A549 (cell line): ENCODE measurements around the gene PZP. TPM values are rescaled to one million over a fixed set of nuclear protein-coding genes. Genes with fewer than 3 reads are reported as not detected.

Source experiments
- ATAC-seq, 2 experiments: fragments of 200-7000 bp in 1 of 2; fragments of >200 bp in 1 of 2; cut with Nextera tagmentation in 1 of 2; cut with Tn5 transposase in 1 of 2; 3 replicates each; pipeline versions ENCODE4 v1.8.0 to v1.9.1; 2018 to 2020; ENCODE audit warnings: mild to moderate bottlenecking in 1 of 2, moderate library complexity in 1 of 2
- CTCF ChIA-PET: fragments of 300-600 bp; sonication (Branson Sonifier 250); formaldehyde crosslinking; extraction: SDS; loops from one replicate; lab custom pipeline; 2021; ENCODE audit warnings: antibody characterized with exemption, inconsistent platforms; lab: Yijun Ruan, JAX
- POLR2A ChIA-PET: fragments of 350-600 bp; formaldehyde crosslinking; extraction: SDS; loops from one replicate; lab custom pipeline; 2021; ENCODE audit warnings: antibody characterized with exemption, inconsistent platforms; lab: Yijun Ruan, JAX
- DNase-seq, 2 experiments: peaks; one replicate each; pipeline versions ENCODE4 v3.0.0 to v3.0.0-alpha.2; 2011 to 2016; ENCODE audit warnings: low read depth in 1 of 2, low spot score in 1 of 2
- FAIRE-seq: peaks from 2 replicates; lab custom pipeline; 2011; peaks lifted over from hg19 to GRCh38; lab: Jason Lieb, UNC
- H3K27ac ChIP-seq, 2 experiments: fragments of >200 bp; sonication (Bioruptor Twin); formaldehyde crosslinking; 3 replicates each; pipeline ENCODE4 v1.5.1; 2016 to 2017
- H3K4me1 ChIP-seq: fragments of >200 bp; sonication (Bioruptor Twin); formaldehyde crosslinking; 3 replicates; pipeline ENCODE4 v1.6.1; 2016
- H3K4me2 ChIP-seq: fragments of >200 bp; sonication (Bioruptor Twin); formaldehyde crosslinking; 3 replicates; pipeline ENCODE4 v1.6.1; 2016
- H3K4me3 ChIP-seq: fragments of >200 bp; sonication (Bioruptor Twin); formaldehyde crosslinking; 3 replicates; pipeline ENCODE4 v1.5.1; 2016
- H3K9me3 ChIP-seq: fragments of >200 bp; sonication (Bioruptor Twin); formaldehyde crosslinking; 3 replicates; pipeline ENCODE4 v1.6.1; 2016
- ATOH8 ChIP-seq: fragments of 250-450 bp; sonication (Bioruptor Pico); IDR thresholded peaks from 2 replicates; pipeline ENCODE4 v1.5.0; 2020; ENCODE audit warnings: low read depth, mild to moderate bottlenecking, moderate library complexity
- BHLHE40 ChIP-seq: IDR thresholded peaks from 2 replicates; pipeline ENCODE4 v1.6.1; 2012; ENCODE audit warnings: low read depth, low read length, inconsistent platforms
- CEBPB ChIP-seq, 2 experiments: fragments of >200 bp in 1 of 2; sonication (Bioruptor Twin) in 1 of 2; formaldehyde crosslinking in 1 of 2; IDR thresholded peaks; 2 replicates each; pipeline ENCODE4 v1.6.1; 2012 to 2016
- CHD2 ChIP-seq: fragments of 150-350 bp; IDR thresholded peaks from 2 replicates; pipeline ENCODE4 v1.6.1; 2014; ENCODE audit warnings: low read length; ENCODE audit not compliant: partially characterized antibody
- CHD4 ChIP-seq: fragments of 200-600 bp; sonication (generic); IDR thresholded peaks from 2 replicates; pipeline ENCODE4 v1.6.1; 2016; ENCODE audit warnings: antibody characterized with exemption, mild to moderate bottlenecking, borderline replicate concordance
- CTCF ChIP-seq: fragments of >200 bp; sonication (Bioruptor Twin); formaldehyde crosslinking; IDR thresholded peaks from 3 replicates; pipeline ENCODE4 v1.5.1; 2016
- ELK1 ChIP-seq: fragments of 150-350 bp; IDR thresholded peaks from 2 replicates; pipeline ENCODE4 v1.6.1; 2014; ENCODE audit warnings: low read depth, mild to moderate bottlenecking, low read length
- ESRRA ChIP-seq: fragments of 150-350 bp; IDR thresholded peaks from 2 replicates; pipeline ENCODE4 v1.6.1; 2014; ENCODE audit warnings: mild to moderate bottlenecking, low read length, borderline replicate concordance
- FOSL2 ChIP-seq, 2 experiments: fragments of 450-650 bp in 1 of 2; fragments of >200 bp in 1 of 2; sonication (Bioruptor Twin) in 1 of 2; formaldehyde crosslinking; IDR thresholded peaks; 2 replicates each; pipeline versions ENCODE4 v1.5.0 to v1.6.1; 2016 to 2020; ENCODE audit warnings: mild to moderate bottlenecking in 1 of 2, moderate library complexity in 1 of 2
- FOXS1 ChIP-seq: fragments of 250-450 bp; sonication (Bioruptor Pico); IDR thresholded peaks from 2 replicates; pipeline ENCODE4 v1.5.0; 2020; ENCODE audit warnings: mild to moderate bottlenecking, moderate library complexity
- GATA3 ChIP-seq: IDR thresholded peaks from 2 replicates; pipeline ENCODE4 v1.6.1; 2012; ENCODE audit warnings: borderline replicate concordance
- HEYL ChIP-seq: fragments of 250-450 bp; sonication (Bioruptor Pico); IDR thresholded peaks from 2 replicates; pipeline ENCODE4 v1.8.0; 2021; ENCODE audit warnings: mild to moderate bottlenecking, moderate library complexity
- HMGXB4 ChIP-seq: fragments of 250-450 bp; sonication (Bioruptor Pico); IDR thresholded peaks from 2 replicates; pipeline ENCODE4 v1.5.0; 2021; ENCODE audit warnings: mild to moderate bottlenecking, moderate library complexity, borderline replicate concordance
- HOXA7 ChIP-seq: fragments of 250-450 bp; sonication (Bioruptor Pico); IDR thresholded peaks from 2 replicates; pipeline ENCODE4 v1.5.0; 2020; ENCODE audit warnings: mild to moderate bottlenecking, moderate library complexity
- HOXB5 ChIP-seq: fragments of 250-450 bp; sonication (Bioruptor Pico); IDR thresholded peaks from 2 replicates; pipeline ENCODE4 v1.5.0; 2020; ENCODE audit warnings: mild to moderate bottlenecking, moderate library complexity
- JUN ChIP-seq, 2 experiments: fragments of >200 bp; sonication (Bioruptor Twin); formaldehyde crosslinking; IDR thresholded peaks; 2 replicates in 1 of 2; 3 replicates in 1 of 2; pipeline ENCODE4 v1.6.1; 2016 to 2017
- KDM5A ChIP-seq: fragments of 200-600 bp; sonication (generic); IDR thresholded peaks from 2 replicates; pipeline ENCODE4 v1.6.1; 2016; ENCODE audit warnings: antibody characterized with exemption, mild to moderate bottlenecking
- MAFK ChIP-seq: fragments of 450-650 bp; IDR thresholded peaks from 2 replicates; pipeline ENCODE4 v1.6.1; 2014; ENCODE audit not compliant: partially characterized antibody
- MAX ChIP-seq: IDR thresholded peaks from 2 replicates; pipeline ENCODE4 v1.6.1; 2012
- MAZ ChIP-seq: fragments of 150-350 bp; IDR thresholded peaks from 2 replicates; pipeline ENCODE4 v1.6.1; 2014; ENCODE audit warnings: antibody characterized with exemption, low read depth, low read length, borderline replicate concordance
- MYC ChIP-seq: IDR thresholded peaks from 2 replicates; pipeline ENCODE4 v1.6.1; 2012; ENCODE audit warnings: mild to moderate bottlenecking, inconsistent platforms, low read length, improper control_type of control experiment, borderline replicate concordance
- NPAS2 ChIP-seq: fragments of 250-450 bp; sonication (Bioruptor Pico); IDR thresholded peaks from 2 replicates; pipeline ENCODE4 v1.8.0; 2022; ENCODE audit warnings: mild to moderate bottlenecking, moderate library complexity, borderline replicate concordance
- NR3C1 ChIP-seq: fragments of >200 bp; sonication (Bioruptor Twin); formaldehyde crosslinking; IDR thresholded peaks from 3 replicates; pipeline ENCODE4 v1.6.1; 2017
- PHF8 ChIP-seq: fragments of 200-600 bp; sonication (generic); IDR thresholded peaks from 2 replicates; pipeline ENCODE4 v1.6.1; 2016; ENCODE audit warnings: low read depth, mild to moderate bottlenecking, antibody characterized with exemption, moderate library complexity, borderline replicate concordance
- POLR2A ChIP-seq: IDR thresholded peaks from 2 replicates; pipeline ENCODE4 v1.6.1; 2012; ENCODE audit warnings: mild to moderate bottlenecking, low read length
- RFX5 ChIP-seq: fragments of 450-650 bp; IDR thresholded peaks from 2 replicates; pipeline ENCODE4 v1.7.1; 2014; ENCODE audit warnings: antibody characterized with exemption, mild to moderate bottlenecking, moderate library complexity
- RNF2 ChIP-seq: fragments of 200-600 bp; sonication (generic); IDR thresholded peaks from 2 replicates; pipeline ENCODE4 v1.6.1; 2016; ENCODE audit warnings: low read depth, mild to moderate bottlenecking, antibody characterized with exemption, moderate library complexity, borderline replicate concordance
- SMC3 ChIP-seq: fragments of >200 bp; sonication (Bioruptor Twin); formaldehyde crosslinking; IDR thresholded peaks from 3 replicates; pipeline ENCODE4 v1.6.1; 2018; ENCODE audit warnings: inconsistent platforms
- TFCP2L1 ChIP-seq: fragments of 250-450 bp; sonication (Bioruptor Pico); IDR thresholded peaks from 2 replicates; pipeline ENCODE4 v1.5.0; 2021; ENCODE audit warnings: mild to moderate bottlenecking
- TP53 ChIP-seq: fragments of 250-450 bp; sonication (Bioruptor Pico); IDR thresholded peaks from 2 replicates; pipeline ENCODE4 v1.5.0; 2021; ENCODE audit warnings: mild to moderate bottlenecking, moderate library complexity
- WGBS: methylation state at CpG from one replicate; pipeline ENCODE4 v1.1.6; 2017; ENCODE audit errors: missing lambda C conversion rate; 5-methylcytosine and 5-hydroxymethylcytosine counted together
- polyA plus RNA-seq, 4 experiments: library from polyadenylated mRNA; depleted of rRNA in 3 of 4; stranded (reverse); fragments of >200 nt; fragmentation: RNase III in 1 of 4; extraction: RNeasy Plus Mini Kit Qiagen cat#74134 plus additional on column Dnase treatment in 1 of 4; gene quantifications; 2 replicates in 3 of 4; 3 replicates in 1 of 4; pipeline ENCODE4 v1.2.3, GENCODE V29; 2011 to 2017

PZP gene
- polyA plus RNA-seq, 2 of the 4 experiments (the other 2 are of a cell fraction): not detected

GRCh38 chr12:9149372-9149771, 58.8 kb downstream of the PZP start (continued):
- TF ChIP-seq MAFK: no peak

GRCh38 chr12:9148926-9149325, 59.3 kb downstream of the PZP start:
- Histone ChIP-seq H3K4me2 (no peak overlapping the region), H3K4me3 (no peak overlapping the region), H3K4me1 (no peaks in the 10 kb centered on the region), H3K27ac (no peak overlapping the region), H3K9me3 (0 out of 3 replicates have a peak, but pooled peaks cover 3% of the 10 kb centered on the region)
- FAIRE-seq: no peak
- TF ChIP-seq CEBPB (IDR thresholded peaks at IDR 0.05) (no peak), TFCP2L1 (no peak), HEYL (CRISPR knock-in tag) (no peak), NPAS2 (CRISPR knock-in tag) (no peak), RFX5 (no peak), MAX (no peak), NR3C1 (no peak), MAFK (no peak), CHD4 (no peak), POLR2A (no peak), SMC3 (no peak), BHLHE40 (no peak), ATOH8 (CRISPR knock-in tag) (no peak), CHD2 (no peak), HOXB5 (CRISPR knock-in tag) (no peak), HOXA7 (CRISPR knock-in tag) (no peak), KDM5A (no peak)
- 28% methylated on average over 2 of the region's 2 CpGs for whole genome bisulfite sequencing
- POLR2A ChIA-PET: no interaction called here
- no peak for ATAC-seq
- CTCF ChIA-PET: no interaction called here
- DNase-seq: no peak

GRCh38 chr12:9147461-9147860, 60.7 kb downstream of the PZP start:
- H3K4me2 ChIP-seq: no peak overlapping the region
- ATAC-seq: no peak
- TF ChIP-seq ELK1: no peak
- no peak for TF ChIP-seq NR3C1
- no peak for TF ChIP-seq JUN (IDR thresholded peaks at IDR 0.05)
- TF ChIP-seq FOSL2 (IDR thresholded peaks at IDR 0.05): no peak
- no peak for TF ChIP-seq FOSL2 (CRISPR knock-in tag; IDR thresholded peaks at IDR 0.05)
- TF ChIP-seq CTCF: no peak
- TF ChIP-seq TFCP2L1: no peak
- TF ChIP-seq GATA3: no peak
- TF ChIP-seq RNF2: no peak
- no peak for TF ChIP-seq PHF8
- TF ChIP-seq MAZ: no peak
- no peak for TF ChIP-seq FOXS1
- no peak for TF ChIP-seq ESRRA
- no peak for TF ChIP-seq HMGXB4
- TF ChIP-seq MAX: no peak
- TF ChIP-seq TP53 (CRISPR knock-in tag): no peak
- no peak for TF ChIP-seq MYC
- TF ChIP-seq NPAS2 (CRISPR knock-in tag): no peak
- TF ChIP-seq BHLHE40: no peak
- no peak for TF ChIP-seq CHD2
- H3K9me3 ChIP-seq: 0 out of 3 replicates have a peak, but pooled peaks cover 3% of the 10 kb centered on the region
- ChIA-PET CTCF (no interaction called here), POLR2A (no interaction called here)
- no peaks in the 10 kb centered on the region for H3K4me1 ChIP-seq
- 0% methylated on average over 2 of the region's 2 CpGs for WGBS
- H3K27ac ChIP-seq: no peak overlapping the region
- FAIRE-seq: no peak
- DNase-seq: no peak
- H3K4me3 ChIP-seq: no peak overlapping the region
